C1 segment of cervical spinal cord (tissue), 14 donors: ENCODE data around the gene TMEFF2.
A peak's percentile ranks its signal among the peaks of the same experiment; 100 is the strongest.

ENCODE experiments used
- DNase-seq, 14 donors: peaks; one replicate each; lab custom pipeline; 2025; lab: John Stamatoyannopoulos, UW

The TMEFF2 gene

DNA sequence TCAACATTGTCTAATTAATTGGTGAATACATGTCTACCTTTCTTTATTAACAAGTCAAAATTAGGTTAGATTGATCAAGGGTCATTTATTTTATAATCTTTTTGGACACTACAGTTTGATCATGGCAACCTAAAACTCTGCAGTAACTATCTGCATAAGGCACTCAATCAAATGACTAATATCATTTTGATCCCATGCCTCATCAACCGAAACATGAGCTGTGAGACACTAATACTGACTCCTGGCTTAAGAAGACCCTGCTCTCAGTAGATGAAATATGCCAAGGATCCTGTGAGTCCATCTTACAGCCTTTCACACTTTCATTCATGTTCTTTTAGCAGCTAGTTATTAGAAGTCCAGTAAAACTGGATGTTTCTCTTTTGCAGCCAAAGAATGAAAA is 178.5 kb downstream of the TMEFF2 start:
- no peak for DNase-seq

DNA sequence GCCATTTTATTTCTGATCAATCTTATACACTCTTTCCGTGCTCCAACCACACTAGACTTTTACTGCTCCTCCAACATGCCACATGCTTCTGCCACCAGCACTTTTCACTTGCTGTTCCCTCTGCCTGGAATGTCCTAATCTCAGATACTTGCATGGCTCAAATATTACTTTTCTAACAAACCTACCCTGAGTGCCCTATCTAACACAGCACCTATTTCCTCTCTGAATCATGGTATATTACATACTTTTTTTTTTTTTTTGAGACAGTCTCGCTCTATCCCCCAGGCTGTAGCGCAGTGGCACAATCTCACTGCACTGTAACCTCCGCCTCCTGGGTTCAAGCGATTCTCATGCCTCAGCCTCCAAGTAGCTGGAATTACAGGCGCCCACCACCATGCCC is 181.5 kb downstream of the TMEFF2 start:
- DNase-seq, result no peak

DNA sequence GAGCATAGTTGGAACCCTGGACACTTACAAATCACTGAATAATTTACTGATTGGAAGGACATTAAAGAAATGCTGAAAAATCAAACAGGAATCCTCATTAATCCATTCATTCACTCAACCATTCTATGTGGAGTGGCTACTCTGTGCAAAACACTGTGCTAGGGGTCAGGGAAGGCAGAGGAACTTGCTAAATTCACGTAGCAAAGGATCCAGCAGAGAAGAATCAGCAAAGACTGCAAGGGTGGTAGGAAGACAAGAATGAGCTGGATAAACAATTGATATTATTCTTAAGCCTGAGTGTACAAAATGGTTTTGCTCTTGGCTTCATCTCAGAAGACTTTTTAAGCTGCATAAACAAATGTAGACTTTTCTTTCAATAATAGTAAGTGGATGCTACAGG is 183.5 kb downstream of the TMEFF2 start:
- DNase-seq, result no peak

DNA sequence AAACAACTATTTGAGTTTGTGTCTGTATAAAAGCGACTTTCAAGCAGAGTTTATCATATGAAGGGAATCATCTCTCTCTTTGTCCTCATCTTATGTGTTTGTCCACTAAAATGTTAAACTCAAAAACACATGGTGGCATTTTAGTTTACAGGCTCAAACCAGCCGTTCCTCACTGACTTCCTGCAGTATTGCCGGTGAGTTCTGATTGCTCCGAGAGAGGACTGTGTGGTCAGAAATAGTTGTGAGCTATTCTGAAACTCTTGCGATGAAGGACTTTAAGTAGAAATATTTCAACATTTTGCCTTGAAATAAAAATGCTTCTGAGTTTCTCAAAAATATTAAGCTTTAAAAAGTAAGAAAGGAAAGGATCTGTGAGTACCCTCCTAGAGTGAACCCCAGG is 184.7 kb downstream of the TMEFF2 start:
- no peak for DNase-seq

DNA sequence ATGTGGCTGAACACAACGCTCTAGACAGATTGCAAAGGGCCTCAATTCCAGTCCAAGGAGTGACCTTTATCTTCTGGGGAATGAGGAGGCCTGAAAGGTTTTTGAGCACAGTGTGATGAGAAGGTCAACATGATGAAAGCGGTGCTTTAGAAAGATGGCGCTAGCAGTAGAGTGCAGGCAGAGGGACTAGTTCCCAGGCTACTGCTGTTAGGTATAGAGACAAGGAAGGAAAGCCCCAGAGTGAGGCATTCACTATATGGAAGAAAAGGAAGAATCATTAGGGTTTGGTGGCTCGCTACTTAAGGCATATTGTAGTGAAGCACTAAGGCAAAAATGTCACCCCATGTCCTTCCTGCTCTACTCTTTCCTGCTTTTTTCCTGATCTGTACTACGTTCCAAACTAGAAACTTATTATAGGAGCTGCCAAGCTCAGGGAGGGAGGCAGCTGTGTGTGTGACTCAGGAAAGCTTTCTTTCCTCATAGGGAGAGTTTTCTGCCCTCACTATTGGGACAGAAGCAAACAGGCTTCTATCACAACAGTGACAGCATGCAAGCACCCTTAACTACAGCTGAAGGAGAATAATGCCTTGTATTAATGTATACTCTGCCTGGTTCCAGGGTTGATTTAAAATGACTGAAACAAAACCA is 187.0 kb downstream of the TMEFF2 start:
- DNase-seq, result no peak

DNA sequence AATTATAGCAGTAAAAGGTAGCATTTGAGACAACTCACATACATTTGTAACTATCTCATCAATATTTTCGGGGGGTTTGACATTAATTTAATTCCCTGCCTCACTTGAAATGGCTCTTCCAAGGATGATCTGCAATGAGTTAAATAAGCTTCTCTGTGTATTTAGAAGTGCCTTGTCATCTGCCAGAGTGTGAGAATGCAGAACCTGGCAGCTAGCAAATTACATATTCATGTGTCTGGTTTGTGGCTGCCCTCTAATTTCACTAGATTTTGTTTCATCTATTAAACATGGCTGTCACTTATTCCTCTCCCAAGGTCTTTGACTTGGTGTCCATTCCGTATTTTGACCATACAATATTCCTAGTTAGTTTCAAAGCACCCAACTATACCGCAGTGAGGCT is 189.5 kb downstream of the TMEFF2 start:
- no peak for DNase-seq

DNA sequence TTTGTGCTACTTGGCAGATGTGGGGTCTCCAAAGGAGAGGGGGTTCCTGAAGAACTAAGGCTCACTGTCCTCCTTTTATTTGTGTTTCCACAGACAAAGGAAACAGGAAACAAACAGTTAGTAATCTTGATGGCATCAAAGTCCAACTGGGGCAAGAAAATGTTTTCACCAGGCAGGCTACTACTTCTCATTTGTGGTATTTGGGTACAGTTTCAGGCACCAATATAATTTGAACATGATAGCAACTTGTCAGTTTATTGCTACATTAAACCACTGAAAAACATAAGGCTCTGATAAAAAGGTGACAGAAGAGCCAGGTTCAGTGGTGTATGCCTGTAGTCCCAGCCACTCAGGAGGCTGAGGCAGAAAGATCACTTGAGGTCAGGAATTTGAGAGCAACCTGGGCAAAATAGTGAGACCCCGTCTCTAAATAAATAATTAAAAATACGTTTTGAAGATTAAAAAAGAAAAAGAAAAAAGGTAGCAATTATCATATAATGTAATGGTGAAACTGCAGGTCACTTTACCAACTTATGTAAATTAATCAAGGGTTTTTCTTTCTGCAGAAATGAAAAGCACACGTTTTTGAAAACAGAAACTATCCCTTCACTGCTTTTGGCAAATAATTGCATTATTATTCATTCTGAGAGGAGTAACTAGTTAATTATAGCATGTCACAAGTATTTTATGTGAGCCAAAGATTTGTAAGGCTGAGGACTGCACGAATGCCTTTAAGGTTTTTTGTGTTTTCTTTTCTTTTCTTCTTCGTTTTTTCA is 190.4 kb downstream of the TMEFF2 start:
- DNase-seq, result no peak

DNA sequence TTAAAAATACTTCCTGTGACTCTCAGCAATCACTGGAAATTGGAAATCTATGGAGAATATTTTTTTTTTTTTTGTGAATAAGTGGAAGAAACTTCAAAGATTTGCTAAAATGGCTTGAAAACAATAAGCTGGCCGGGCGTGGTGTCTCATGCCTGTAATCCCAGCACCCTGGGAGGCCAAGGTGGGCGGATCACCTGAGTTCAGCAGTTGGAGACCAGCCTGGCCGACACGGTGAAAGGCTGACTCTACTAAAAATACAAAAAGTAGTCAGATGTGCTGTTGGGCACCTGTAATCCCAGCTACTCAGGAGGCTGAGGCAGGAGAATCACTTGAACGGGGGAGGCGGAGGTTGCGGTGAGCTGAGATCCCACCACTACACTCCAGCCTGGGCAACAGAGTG is 192.3 kb downstream of the TMEFF2 start:
- DNase-seq, result no peak

DNA sequence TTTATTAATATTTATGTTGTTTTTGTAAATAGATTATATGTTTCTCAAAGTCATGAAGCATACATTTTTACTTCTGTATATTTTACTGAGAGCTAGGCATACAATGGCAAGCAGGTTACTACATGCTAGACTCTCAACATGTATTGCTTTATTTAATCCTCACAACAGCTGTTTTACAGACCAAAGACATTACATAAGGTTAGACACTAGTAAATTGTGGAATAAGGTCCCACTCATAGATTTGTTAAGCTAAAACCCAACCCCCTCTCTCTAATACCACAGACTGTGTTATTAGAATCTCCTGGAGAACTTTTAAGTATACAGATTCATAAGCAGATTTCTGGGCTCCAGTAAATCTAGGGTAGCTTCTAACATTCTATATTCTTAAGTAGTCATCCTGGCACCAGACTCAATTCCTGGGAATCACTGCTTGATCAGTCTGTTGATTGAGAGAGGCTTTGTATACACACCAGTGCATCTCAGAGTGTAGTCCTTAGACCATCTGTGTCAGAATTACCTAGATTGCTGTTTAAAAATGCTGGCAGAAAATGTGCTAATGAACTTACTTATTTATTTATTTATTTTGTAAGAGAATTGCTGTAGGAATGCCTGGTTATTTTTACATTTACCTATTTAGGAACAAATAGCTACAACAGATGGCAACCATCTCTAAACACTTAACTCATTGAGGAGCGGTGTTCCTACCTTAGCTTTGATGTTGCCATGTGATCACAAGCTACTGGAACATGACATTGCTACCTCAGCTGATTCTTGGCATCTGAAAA is 194.3 kb downstream of the TMEFF2 start:
- DNase-seq, result peak in 1 of 14 donors; percentile 62

DNA sequence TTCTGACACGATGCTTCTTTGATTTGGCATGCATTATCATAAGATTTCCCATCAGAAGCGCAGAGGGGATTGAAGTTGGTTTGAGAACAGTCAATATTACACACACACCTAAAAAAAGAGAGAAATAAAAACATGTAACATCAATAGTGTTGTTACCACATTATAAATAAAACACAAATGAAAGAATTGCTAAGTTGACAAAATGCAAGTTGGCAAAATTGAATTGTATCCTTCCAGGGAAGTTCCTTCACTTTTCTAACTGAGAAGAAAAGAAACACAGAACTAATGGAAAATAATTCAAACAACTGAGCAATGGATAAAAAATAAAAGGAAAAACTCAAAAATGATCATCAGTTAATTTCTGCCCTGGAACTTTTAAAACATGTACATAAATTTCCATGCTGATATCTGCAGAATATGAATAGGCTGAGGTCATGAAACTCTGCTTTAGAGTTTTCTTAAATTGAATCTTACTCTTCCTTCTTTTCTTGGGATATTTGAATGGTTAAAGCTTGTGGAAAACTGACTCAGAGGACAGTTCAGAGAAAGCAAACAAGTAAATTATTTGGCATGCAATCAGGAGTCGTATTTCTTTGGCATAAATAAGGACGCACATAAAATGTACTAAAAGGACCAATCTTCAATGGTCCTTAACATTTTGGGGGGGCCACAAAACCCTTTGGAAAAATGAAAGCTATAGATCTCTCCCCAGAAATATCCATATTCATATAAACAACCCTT is 195.5 kb downstream of the TMEFF2 start:
- no peak for DNase-seq

DNA sequence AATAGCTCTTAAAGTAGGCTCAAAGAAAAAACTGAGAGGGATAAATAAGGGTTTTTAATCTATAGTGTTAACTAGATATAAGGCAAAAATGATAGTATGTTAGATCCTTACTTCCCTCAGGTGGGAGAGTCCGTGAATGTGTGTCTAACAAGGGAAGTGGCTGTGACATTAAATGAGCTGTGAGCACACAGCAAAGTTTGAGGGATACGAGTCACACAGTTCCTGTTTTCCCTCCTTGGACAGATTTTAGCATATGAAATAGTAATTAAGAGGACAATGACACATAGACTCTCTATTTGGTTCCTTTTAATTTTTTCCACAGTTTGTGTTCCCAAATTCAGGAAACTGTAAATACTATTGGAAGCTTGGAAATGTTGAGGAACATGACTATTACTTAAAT is 199.4 kb downstream of the TMEFF2 start:
- no peak for DNase-seq

DNA sequence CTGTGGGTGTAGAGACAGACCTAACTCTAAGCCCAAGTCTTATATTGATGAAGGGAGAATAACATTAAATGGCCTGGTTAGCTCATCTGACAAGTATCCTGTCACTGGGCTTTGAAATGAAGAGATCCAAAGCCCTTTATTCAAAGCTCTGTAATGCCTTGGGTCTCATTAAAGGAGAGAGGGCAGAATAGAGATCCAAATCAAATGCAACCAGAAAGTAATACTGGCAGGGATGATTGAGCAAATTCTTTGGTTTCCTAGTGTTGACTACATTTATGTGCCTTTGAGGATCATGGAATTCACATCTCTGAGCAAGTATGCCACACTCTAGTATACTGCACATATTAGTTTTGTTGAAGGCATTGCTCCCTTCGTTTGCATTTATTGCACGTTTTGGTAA is 200.0 kb downstream of the TMEFF2 start:
- DNase-seq, result no peak

DNA sequence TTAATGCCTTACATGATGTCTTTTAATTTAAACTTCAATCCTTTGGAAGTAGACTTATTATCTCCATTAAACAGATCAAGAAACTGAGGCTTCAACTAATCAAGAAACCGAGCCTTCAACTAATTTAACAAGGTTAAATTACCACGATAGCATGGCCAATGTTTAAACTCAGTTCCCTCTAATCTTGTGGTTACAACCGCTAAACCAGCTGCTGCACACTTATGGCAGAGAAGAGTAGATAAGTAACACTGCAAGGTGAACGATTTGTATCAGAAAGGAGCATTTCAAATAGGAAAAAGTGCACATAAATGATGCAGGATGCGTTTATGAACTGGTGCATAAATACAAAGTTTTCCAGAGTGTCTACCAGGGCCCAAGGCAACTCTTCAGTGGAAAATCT is 203.3 kb downstream of the TMEFF2 start:
- no peak for DNase-seq

DNA sequence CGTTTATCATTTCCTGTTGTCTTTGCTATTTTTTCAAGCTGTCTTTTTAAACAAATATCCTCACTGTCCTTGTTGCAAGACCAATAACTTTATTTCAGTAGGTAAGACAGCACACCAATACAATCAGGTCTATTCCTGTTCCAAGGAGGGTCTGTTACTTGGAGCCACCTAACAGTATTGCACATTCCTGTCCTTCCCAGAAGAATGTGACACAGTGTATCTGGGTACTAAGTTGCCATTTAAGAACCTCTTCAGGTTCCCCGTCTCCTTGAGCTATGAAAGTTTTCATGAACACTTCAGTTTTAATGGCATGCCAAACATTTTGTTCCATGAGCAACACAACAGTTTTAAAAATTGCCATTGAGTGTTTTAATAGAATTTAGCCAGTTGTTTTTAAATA is 209.0 kb downstream of the TMEFF2 start:
- no peak for DNase-seq

DNA sequence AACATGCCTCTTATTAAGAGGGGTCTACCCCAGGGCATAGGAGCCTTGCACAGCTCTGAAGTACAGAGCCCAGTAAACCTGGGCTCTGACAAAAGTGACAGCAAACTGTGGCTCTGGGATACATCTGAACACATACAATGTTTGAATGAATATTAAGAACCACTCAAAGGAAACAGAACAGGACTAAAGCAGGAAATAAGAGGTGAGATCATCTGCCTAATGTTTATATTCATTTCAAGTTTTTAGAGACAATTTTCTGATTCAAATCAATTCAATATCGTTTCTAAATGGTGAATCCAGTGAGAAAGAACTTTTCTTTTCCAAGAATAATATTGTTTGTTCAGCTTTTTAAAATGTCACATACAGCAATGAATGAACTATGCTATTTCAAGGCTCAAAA is 211.1 kb downstream of the TMEFF2 start:
- DNase-seq, result no peak

DNA sequence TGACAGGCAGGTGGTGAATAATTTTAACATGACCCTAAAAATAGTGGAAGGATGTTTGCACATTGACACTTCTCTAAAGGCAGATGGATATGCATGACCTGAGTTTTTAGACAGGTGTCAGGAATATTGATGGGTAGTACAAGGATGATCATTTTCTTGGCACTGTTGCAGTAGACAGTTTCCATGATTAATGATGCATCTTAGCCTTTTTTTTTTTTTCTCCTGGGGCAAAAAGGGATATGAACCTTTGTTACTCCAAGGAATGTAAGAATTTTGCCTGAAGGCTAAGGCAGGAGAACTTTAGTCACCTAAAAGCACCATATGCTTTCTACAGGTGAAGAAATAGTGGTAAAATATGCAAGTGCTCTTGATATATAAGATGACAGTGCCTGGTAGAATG is 211.5 kb downstream of the TMEFF2 start:
- DNase-seq, result no peak

DNA sequence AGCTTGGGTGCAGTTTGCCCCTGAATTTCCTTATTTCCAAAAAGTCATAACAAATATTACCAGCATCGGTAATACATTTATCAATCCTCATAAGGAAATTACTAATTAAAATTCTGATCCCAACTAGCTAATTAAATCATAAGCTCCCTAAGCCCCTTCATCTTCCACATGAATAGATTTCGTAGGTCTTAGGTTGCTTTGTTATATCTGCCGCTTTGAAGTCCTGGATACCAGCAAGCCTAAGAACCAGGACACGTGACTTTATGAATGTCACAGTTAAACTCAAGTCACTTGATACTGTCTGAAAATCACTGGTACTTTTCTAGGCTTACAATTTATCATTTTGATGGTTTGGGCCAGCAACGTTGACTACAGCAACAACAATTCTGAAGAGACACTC is 213.0 kb downstream of the TMEFF2 start:
- DNase-seq, result no peak

DNA sequence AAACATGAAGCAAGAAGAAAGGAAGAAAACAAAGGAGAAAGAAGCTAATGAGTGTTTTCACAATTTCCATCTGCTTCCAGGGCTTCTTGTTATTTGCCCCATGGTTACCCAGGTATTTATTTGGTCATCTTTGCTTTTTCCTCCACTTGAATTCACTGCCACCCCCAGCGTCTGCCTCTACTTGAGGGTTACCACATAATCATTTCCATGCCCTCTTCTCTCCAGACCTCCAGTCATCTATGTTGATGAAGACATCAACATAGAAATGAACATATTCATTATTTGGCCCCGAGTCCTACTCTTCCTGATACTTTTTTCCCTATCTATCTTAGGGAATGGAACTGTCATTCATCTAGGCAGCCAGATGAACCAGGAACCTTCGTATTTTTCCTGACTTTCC is 214.2 kb downstream of the TMEFF2 start:
- DNase-seq, result no peak

DNA sequence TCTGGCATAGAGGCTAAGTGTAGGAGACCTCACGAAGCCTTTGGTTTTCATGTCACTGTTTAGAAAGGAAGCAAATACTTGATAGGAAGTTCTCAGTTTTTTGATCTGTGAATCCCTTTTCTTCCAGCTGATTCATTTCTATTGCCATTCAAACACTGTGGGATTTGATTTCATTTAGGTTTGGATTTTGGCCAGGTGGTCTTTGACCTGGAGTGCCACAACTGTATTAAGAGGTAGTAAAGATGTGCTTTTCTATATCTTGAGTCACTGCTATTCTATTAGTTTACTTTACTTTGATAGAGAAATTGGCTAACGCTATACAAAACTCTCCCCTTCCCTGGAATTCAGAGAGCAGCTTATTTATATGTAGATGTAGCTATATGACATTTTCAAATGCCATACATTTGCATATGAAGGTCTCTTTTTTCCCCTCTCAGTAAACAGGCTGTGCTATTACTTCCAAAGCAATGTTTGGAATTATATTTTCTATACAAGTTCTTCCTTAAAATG is 215.5 kb downstream of the TMEFF2 start:
- DNase-seq, result no peak

DNA sequence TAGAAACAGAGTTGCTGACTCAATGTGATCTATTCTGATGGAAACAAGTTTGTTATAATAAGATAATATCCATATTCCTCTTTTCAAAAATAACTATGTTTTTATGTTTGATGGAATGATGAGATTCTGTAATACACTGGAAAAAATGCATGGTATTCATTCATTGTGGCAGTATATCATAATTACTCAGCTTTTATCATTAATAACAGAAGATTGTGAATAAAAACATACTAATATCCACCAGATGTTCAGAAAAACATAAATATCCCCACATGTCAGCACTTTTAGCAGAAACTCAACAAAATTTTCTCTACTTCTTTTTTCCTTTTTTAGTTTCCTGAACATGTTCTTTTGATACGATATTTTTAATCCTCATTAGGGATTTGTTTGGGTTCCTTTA is 217.0 kb downstream of the TMEFF2 start:
- no peak for DNase-seq

DNA sequence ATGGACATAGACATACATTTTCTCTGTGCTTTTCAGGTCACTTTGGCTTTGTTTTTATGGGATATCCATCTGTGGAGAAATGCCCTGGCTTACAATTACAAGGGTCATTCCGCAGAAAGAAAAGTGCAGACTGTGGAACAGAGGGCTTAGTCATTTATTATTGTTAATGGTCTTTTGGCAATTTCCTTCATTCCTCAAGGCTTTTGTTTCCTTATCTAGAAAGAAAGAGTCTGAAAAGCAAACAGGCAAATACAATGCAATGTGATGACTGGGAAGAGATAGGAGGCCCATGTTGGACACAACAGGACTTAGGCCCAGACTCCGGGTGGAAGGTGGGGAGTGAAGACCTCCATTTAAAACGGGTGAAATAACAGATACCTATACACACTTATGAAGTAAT is 218.3 kb downstream of the TMEFF2 start:
- no peak for DNase-seq

DNA sequence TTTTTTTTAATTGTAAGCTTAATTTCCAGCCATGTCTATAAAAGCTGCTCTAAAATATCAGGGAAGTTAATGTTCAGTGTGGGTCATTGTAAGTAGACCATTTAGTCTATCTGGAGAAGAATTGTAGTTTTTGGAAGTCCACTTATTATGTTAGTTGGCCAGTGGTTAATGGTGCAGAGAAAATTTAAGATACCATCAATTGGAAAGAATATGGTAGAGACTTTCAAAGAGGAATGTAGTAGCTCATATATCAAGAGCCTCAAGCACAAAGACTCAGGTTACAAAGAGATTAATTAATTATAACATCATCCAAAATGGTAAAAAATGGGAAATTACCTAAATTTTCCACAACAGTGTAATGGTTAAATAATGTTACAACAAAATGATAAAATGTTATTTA is 220.1 kb downstream of the TMEFF2 start:
- DNase-seq, result no peak
